ENCODE data around the gene KLHL30. TPM values are rescaled to one million over a fixed set of nuclear protein-coding genes. Genes with fewer than 3 reads are reported as not detected.
A peak's percentile ranks its signal among the peaks of the same experiment; 100 is the strongest.
"Not testable (repeated sequence)": the region's sequence is repeated elsewhere in the genome, so short reads cannot be mapped to it uniquely, and the experiment has no call there.

KLHL30 gene
- total RNA-seq, 2 experiments from 2014 or later: 0.09 to 1.9 TPM

- intact Hi-C loops (cut with micrococcal nuclease; ENCODE audit: unreplicated experiment): loop anchor here (10.0 kb wide), 1 partner anchor 315 kb away; the partner anchor contains the start of gene RAMP1
- Histone ChIP-seq H3K79me2 (ENCODE audit: insufficient read depth, low read depth, low read length) (no peaks in the 10 kb centered on the region), H3K36me3 (ENCODE audit: insufficient read depth, low read length) (peaks cover 57% of the 10 kb centered on the region), H4K20me1 (ENCODE audit: insufficient read depth, low read length) (no peaks in the 10 kb centered on the region), H3K4me1 (ENCODE audit: insufficient read depth, low read length, poor library complexity, severe bottlenecking) (peaks cover 28% of the 10 kb centered on the region), H3K4me3 (ENCODE audit: low read depth, low read length, poor library complexity, severe bottlenecking) (no peak overlapping the region), H3K9me3 (ENCODE audit: low read length) (no peaks in the 10 kb centered on the region), H3K9me2 (ENCODE audit: insufficient read depth, low read length) (no peaks in the 10 kb centered on the region), H2AFZ (ENCODE audit: low read length) (no peak overlapping the region), H3K27ac (ENCODE audit: low read depth, low read length, poor library complexity, severe bottlenecking) (peak overlapping the region; percentile 34), H3K4me2 (ENCODE audit: low read length) (no peak overlapping the region; the same call in 1 of the 2 replicates)
- POLR2A ChIA-PET: interaction anchor here (0.9 kb wide), 1 partner anchor 9 kb away, joined by 4 read pairs; no protein-coding TSS in a partner anchor
- CTCF ChIA-PET (ENCODE audit: unreplicated experiment): no interaction called here
- TF ChIP-seq CTCF (conservative IDR thresholded peaks at IDR 0.05; ENCODE audit: low read length): no peak
- TF ChIP-seq EZH2phosphoT487 (IDR thresholded peaks at IDR 0.05; ENCODE audit: borderline replicate concordance, low read depth, low read length): no peak
- peak; percentile 14 for DNase-seq (ENCODE audit: low spot score)
- BruUV-seq (replicated peaks): no TSS peak
Observed at GRCh38 chr2:238169708-238170251, 31.3 kb downstream of the KLHL30 start.

- peak overlapping the region; percentile 44 for H3K27ac ChIP-seq (ENCODE audit: low read depth, low read length, poor library complexity, severe bottlenecking)
- intact Hi-C loops (cut with micrococcal nuclease; ENCODE audit: unreplicated experiment): no loop called here
- BruUV-seq (replicated peaks): no TSS peak
- TF ChIP-seq CTCF (conservative IDR thresholded peaks at IDR 0.05; ENCODE audit: low read length) (no peak), EZH2phosphoT487 (IDR thresholded peaks at IDR 0.05; ENCODE audit: borderline replicate concordance, low read depth, low read length) (no peak)
- no peaks in the 10 kb centered on the region for H3K79me2 ChIP-seq (ENCODE audit: insufficient read depth, low read depth, low read length)
- H4K20me1 ChIP-seq (ENCODE audit: insufficient read depth, low read length): no peaks in the 10 kb centered on the region
- CTCF ChIA-PET (ENCODE audit: unreplicated experiment): no interaction called here
- H3K4me2 ChIP-seq (ENCODE audit: low read length): no peak overlapping the region
- H3K4me3 ChIP-seq (ENCODE audit: low read depth, low read length, poor library complexity, severe bottlenecking): no peak overlapping the region
- H3K9me2 ChIP-seq (ENCODE audit: insufficient read depth, low read length): no peaks in the 10 kb centered on the region
- no peaks in the 10 kb centered on the region for H3K9me3 ChIP-seq (ENCODE audit: low read length)
- no peak overlapping the region for H2AFZ ChIP-seq (ENCODE audit: low read length)
- H3K4me1 ChIP-seq (ENCODE audit: insufficient read depth, low read length, poor library complexity, severe bottlenecking): peaks cover 28% of the 10 kb centered on the region
- H3K36me3 ChIP-seq (ENCODE audit: insufficient read depth, low read length): peaks cover 64% of the 10 kb centered on the region
- POLR2A ChIA-PET: interaction anchor here (0.7 kb wide), 1 partner anchor 124 kb away, joined by 5 read pairs; no protein-coding TSS in a partner anchor
- no peak for DNase-seq (ENCODE audit: low spot score)
Observed at GRCh38 chr2:238170386-238171071, 32.1 kb downstream of the KLHL30 start.

GRCh38 chr2:238171072-238171431 is 32.6 kb downstream of the KLHL30 start:
- H3K36me3 ChIP-seq (ENCODE audit: insufficient read depth, low read length): peaks cover 68% of the 10 kb centered on the region
- H2AFZ ChIP-seq (ENCODE audit: low read length); H3K79me2 ChIP-seq (ENCODE audit: insufficient read depth, low read depth, low read length); intact Hi-C loops (cut with micrococcal nuclease; ENCODE audit: unreplicated experiment); H3K4me3 ChIP-seq (ENCODE audit: low read depth, low read length, poor library complexity, severe bottlenecking); BruUV-seq (replicated peaks); H3K9me3 ChIP-seq (ENCODE audit: low read length); H3K9me2 ChIP-seq (ENCODE audit: insufficient read depth, low read length); CTCF ChIA-PET (ENCODE audit: unreplicated experiment); H4K20me1 ChIP-seq (ENCODE audit: insufficient read depth, low read length); DNase-seq (ENCODE audit: low spot score): not testable (repeated sequence)
- peak overlapping the region; percentile 44 for H3K27ac ChIP-seq (ENCODE audit: low read depth, low read length, poor library complexity, severe bottlenecking)
- H3K4me1 ChIP-seq (ENCODE audit: insufficient read depth, low read length, poor library complexity, severe bottlenecking): peaks cover 28% of the 10 kb centered on the region
- POLR2A ChIA-PET: interaction anchor here (0.7 kb wide), 2 partner anchors 125 to 281 kb away, joined by 3 to 5 read pairs; no protein-coding TSS in a partner anchor
- peak overlapping the region; percentile 23; the same call in 1 of the 2 replicates for H3K4me2 ChIP-seq (ENCODE audit: low read length)
